OCI-LY1 (cell line): ENCODE results near the gene OMP.

Source experiments
- H2AFZ ChIP-seq: fragments of 200-600 bp; sonication (generic), shearing (Covaris generic); 2 replicates; pipeline ENCODE4 v1.6.0; 2014; ENCODE audit warnings: antibody characterized with exemption, mild to moderate bottlenecking, low read length
- H3F3A ChIP-seq: fragments of 200-600 bp; sonication (generic), shearing (Covaris generic); 2 replicates; pipeline ENCODE4 v1.6.0; 2014; ENCODE audit warnings: mild to moderate bottlenecking, antibody characterized with exemption, low read length, moderate library complexity; ENCODE audit not compliant: insufficient read depth
- H3K27ac ChIP-seq: fragments of 200-600 bp; sonication (generic); 2 replicates; pipeline ENCODE4 v1.5.1; 2014; ENCODE audit warnings: low read length, mixed run types, mild to moderate bottlenecking, low read depth; ENCODE audit not compliant: poor library complexity, severe bottlenecking
- H3K27me3 ChIP-seq: fragments of 200-600 bp; sonication (generic); 2 replicates; pipeline ENCODE4 v1.6.0; 2014; ENCODE audit warnings: antibody characterized with exemption, mild to moderate bottlenecking, low read length, moderate library complexity; ENCODE audit not compliant: insufficient read depth
- H3K36me3 ChIP-seq: fragments of 200-600 bp; sonication (generic); 2 replicates; pipeline ENCODE4 v1.6.1; 2014; ENCODE audit warnings: mild to moderate bottlenecking, antibody characterized with exemption, low read length, moderate library complexity, mixed read lengths; ENCODE audit not compliant: insufficient read depth
- H3K4me1 ChIP-seq: fragments of 200-600 bp; sonication (generic); 2 replicates; pipeline ENCODE4 v1.5.1; 2014; ENCODE audit warnings: mild to moderate bottlenecking, low read length, moderate library complexity; ENCODE audit not compliant: insufficient read depth, severe bottlenecking
- H3K4me2 ChIP-seq: fragments of 200-600 bp; sonication (generic), shearing (Covaris generic); 2 replicates; pipeline ENCODE4 v1.6.1; 2014; ENCODE audit warnings: low read length
- H3K4me3 ChIP-seq: fragments of 200-600 bp; sonication (generic); 2 replicates; pipeline ENCODE4 v1.5.1; 2014; ENCODE audit warnings: low read length, low read depth, mild to moderate bottlenecking, mixed read lengths; ENCODE audit not compliant: poor library complexity, severe bottlenecking
- H3K79me2 ChIP-seq: fragments of 200-600 bp; shearing (Covaris generic); 2 replicates; pipeline ENCODE4 v1.6.1; 2016; ENCODE audit warnings: mixed run types, low read length, mixed read lengths; ENCODE audit not compliant: insufficient read depth
- H3K9ac ChIP-seq: fragments of 200-600 bp; sonication (generic), shearing (Covaris generic); 2 replicates; pipeline ENCODE4 v1.6.1; 2014; ENCODE audit warnings: mild to moderate bottlenecking, low read length, mixed read lengths
- H3K9me2 ChIP-seq: fragments of 200-600 bp; sonication (generic), shearing (Covaris generic); 2 replicates; pipeline ENCODE4 v1.6.1; 2014; ENCODE audit warnings: low read depth, mild to moderate bottlenecking, low read length, mixed read lengths
- H3K9me3 ChIP-seq: fragments of 200-600 bp; shearing (Covaris generic); 2 replicates; pipeline ENCODE4 v1.6.1; 2014; ENCODE audit warnings: low read length, mixed read lengths
- H4K20me1 ChIP-seq: fragments of 200-600 bp; sonication (generic), shearing (Covaris generic); 2 replicates; pipeline ENCODE4 v1.6.0; 2016; ENCODE audit warnings: mild to moderate bottlenecking, low read length; ENCODE audit not compliant: insufficient read depth
- CTCF ChIP-seq: fragments of 200-600 bp; sonication (generic), shearing (Covaris generic); IDR thresholded peaks from 2 replicates; pipeline ENCODE4 v1.5.1; 2017; ENCODE audit warnings: mild to moderate bottlenecking, antibody characterized with exemption, low read length, moderate library complexity, mixed read lengths
- EZH2 ChIP-seq: fragments of 200-600 bp; sonication (generic), shearing (Covaris generic); IDR thresholded peaks from 2 replicates; pipeline ENCODE4 v1.8.0; 2017; ENCODE audit warnings: borderline replicate concordance, mixed run types, mild to moderate bottlenecking, antibody characterized with exemption, low read length, moderate library complexity, mixed read lengths

Gene OMP

GRCh38 chr11:77124488-77124887 lies 21.8 kb downstream of the OMP start:
- Histone ChIP-seq H3K9ac (no peak overlapping the region), H3K4me3 (no peak overlapping the region), H3K27me3 (0 out of 2 replicates have a peak, but pooled peaks cover 4% of the 10 kb centered on the region), H3K4me1 (no peaks in the 10 kb centered on the region), H3K27ac (no peak overlapping the region), H3F3A (no peaks in the 10 kb centered on the region), H2AFZ (no peak overlapping the region), H3K4me2 (no peak overlapping the region), H3K79me2 (no peaks in the 10 kb centered on the region), H4K20me1 (no peaks in the 10 kb centered on the region), H3K9me3 (no peaks in the 10 kb centered on the region), H3K9me2 (no peaks in the 10 kb centered on the region), H3K36me3 (no peaks in the 10 kb centered on the region)
- TF ChIP-seq EZH2 = no peak
- no peak for TF ChIP-seq CTCF

DNA sequence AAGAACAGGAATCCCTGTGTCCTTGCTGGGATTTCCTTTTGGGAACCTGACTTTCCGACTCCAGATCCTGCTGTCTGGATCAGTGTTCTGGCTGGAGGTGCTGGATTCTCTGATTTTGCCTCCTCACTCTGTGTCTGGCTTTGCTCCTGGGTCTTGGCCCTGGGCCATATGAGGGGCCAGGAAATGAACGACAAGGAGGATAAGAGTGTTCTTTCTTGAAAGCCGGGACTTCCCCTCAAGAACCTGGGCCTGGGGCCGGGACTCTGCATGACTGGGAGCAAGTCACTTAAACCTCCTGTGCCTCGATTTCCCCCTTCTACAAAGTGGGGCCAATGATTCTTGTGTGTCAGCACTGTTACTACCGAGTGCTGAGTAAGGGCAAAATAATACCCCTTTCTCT lies 22.6 kb downstream of the OMP start:
- Histone ChIP-seq H3K79me2 (no peaks in the 10 kb centered on the region), H3K4me3 (no peak overlapping the region), H3K27me3 (0 out of 2 replicates have a peak, but pooled peaks cover 4% of the 10 kb centered on the region), H3K9me2 (no peaks in the 10 kb centered on the region), H3K27ac (no peak overlapping the region), H3K4me2 (no peak overlapping the region), H3F3A (no peaks in the 10 kb centered on the region), H3K4me1 (no peaks in the 10 kb centered on the region), H3K9ac (no peak overlapping the region), H4K20me1 (no peaks in the 10 kb centered on the region), H3K36me3 (no peaks in the 10 kb centered on the region), H2AFZ (no peak overlapping the region), H3K9me3 (no peaks in the 10 kb centered on the region)
- TF ChIP-seq CTCF = no peak
- TF ChIP-seq EZH2 = no peak

GRCh38 chr11:77125695-77126094 lies 23.1 kb downstream of the OMP start:
- Histone ChIP-seq H3K36me3 (no peaks in the 10 kb centered on the region), H3K4me3 (no peak overlapping the region), H2AFZ (no peak overlapping the region), H3K4me1 (no peaks in the 10 kb centered on the region), H3K9me2 (no peaks in the 10 kb centered on the region), H3K4me2 (no peak overlapping the region), H3F3A (no peaks in the 10 kb centered on the region), H3K27me3 (0 out of 2 replicates have a peak, but pooled peaks cover 4% of the 10 kb centered on the region), H3K79me2 (no peaks in the 10 kb centered on the region), H4K20me1 (no peaks in the 10 kb centered on the region), H3K27ac (no peak overlapping the region), H3K9ac (no peak overlapping the region), H3K9me3 (no peaks in the 10 kb centered on the region)
- TF ChIP-seq EZH2 = no peak
- TF ChIP-seq CTCF = no peak
